RWPE2 (cell line): ENCODE data around the gene RPS16.

Source experiments
- ATAC-seq: fragments of 200-7000 bp; cut with Tn5 transposase; 3 replicates; pipeline ENCODE4 v1.9.1; 2021; ENCODE audit warnings: low read depth
- DNase-seq: peaks from one replicate; pipeline ENCODE4 v3.0.0-alpha.2; 2020; ENCODE audit warnings: low spot score
- H3K27ac ChIP-seq: fragments of 450-650 bp; 2 replicates; pipeline ENCODE4 v1.5.1; 2017; ENCODE audit warnings: mild to moderate bottlenecking; ENCODE audit not compliant: poor library complexity, severe bottlenecking
- H3K27me3 ChIP-seq: fragments of 250-450 bp; sonication (Bioruptor Pico); 2 replicates; pipeline ENCODE4 v1.5.1; 2021; ENCODE audit warnings: mild to moderate bottlenecking, moderate library complexity; ENCODE audit not compliant: insufficient read depth, poor library complexity, severe bottlenecking
- H3K36me3 ChIP-seq: fragments of 250-450 bp; sonication (Bioruptor Pico); 2 replicates; pipeline ENCODE4 v1.5.1; 2020; ENCODE audit warnings: low read depth, mild to moderate bottlenecking, moderate library complexity
- H3K4me1 ChIP-seq: fragments of 250-450 bp; sonication (Bioruptor Pico); 2 replicates; pipeline ENCODE4 v1.5.1; 2021; ENCODE audit warnings: mild to moderate bottlenecking, moderate library complexity; ENCODE audit not compliant: insufficient read depth, poor library complexity, severe bottlenecking
- H3K4me3 ChIP-seq: fragments of 250-450 bp; sonication (Bioruptor Pico); 2 replicates; pipeline ENCODE4 v1.5.1; 2021; ENCODE audit warnings: mild to moderate bottlenecking, moderate library complexity; ENCODE audit not compliant: severe bottlenecking
- H3K9me3 ChIP-seq: fragments of 250-450 bp; sonication (Bioruptor Pico); 2 replicates; pipeline ENCODE4 v1.5.1; 2021; ENCODE audit warnings: mild to moderate bottlenecking, moderate library complexity; ENCODE audit not compliant: severe bottlenecking
- CTCF ChIP-seq: fragments of 450-650 bp; IDR thresholded peaks from one replicate; pipeline ENCODE4 v1.5.1; 2017; ENCODE audit warnings: mild to moderate bottlenecking, moderate library complexity; ENCODE audit not compliant: poor library complexity, severe bottlenecking

Gene RPS16

GRCh38 chr19:39427707-39428106 lies 8.0 kb downstream of the RPS16 start:
- Histone ChIP-seq H3K4me3 (no peak overlapping the region), H3K36me3 (peaks cover 17% of the 10 kb centered on the region), H3K4me1 (peaks cover 9% of the 10 kb centered on the region), H3K27me3 (no peaks in the 10 kb centered on the region), H3K27ac (no peak overlapping the region), H3K9me3 (no peaks in the 10 kb centered on the region)
- TF ChIP-seq CTCF: no peak
- ATAC-seq (no peak), DNase-seq (no peak)

GRCh38 chr19:39426170-39426569 lies 9.6 kb downstream of the RPS16 start:
- no peak for DNase-seq
- TF ChIP-seq CTCF: no peak
- no peak for ATAC-seq
- no peak overlapping the region for H3K27ac ChIP-seq
- H3K4me1 ChIP-seq: peaks cover 6% of the 10 kb centered on the region
- H3K9me3 ChIP-seq: no peaks in the 10 kb centered on the region
- H3K27me3 ChIP-seq: no peaks in the 10 kb centered on the region
- H3K36me3 ChIP-seq: peaks cover 22% of the 10 kb centered on the region
- H3K4me3 ChIP-seq: no peak overlapping the region

- ATAC-seq: no peak
- Histone ChIP-seq H3K36me3 (peaks cover 22% of the 10 kb centered on the region), H3K27me3 (no peaks in the 10 kb centered on the region)
Observed at GRCh38 chr19:39425744-39426143, 10.0 kb downstream of the RPS16 start.

GRCh38 chr19:39424934-39425333 lies 10.8 kb downstream of the RPS16 start:
- no peaks in the 10 kb centered on the region for H3K27me3 ChIP-seq
- no peak overlapping the region for H3K4me3 ChIP-seq
- H3K9me3 ChIP-seq: no peaks in the 10 kb centered on the region
- H3K4me1 ChIP-seq: no peaks in the 10 kb centered on the region
- H3K27ac ChIP-seq: no peak overlapping the region
- no peak for ATAC-seq
- peaks cover 30% of the 10 kb centered on the region for H3K36me3 ChIP-seq
- TF ChIP-seq CTCF: no peak
- DNase-seq: no peak

More at GRCh38 chr19:39425744-39426143, 10.0 kb downstream of the RPS16 start:
- Histone ChIP-seq H3K9me3 (no peaks in the 10 kb centered on the region), H3K27ac (no peak overlapping the region), H3K4me1 (peaks cover 3% of the 10 kb centered on the region), H3K4me3 (no peak overlapping the region)
- TF ChIP-seq CTCF: no peak
- DNase-seq: no peak

- Histone ChIP-seq H3K27ac (no peak overlapping the region), H3K27me3 (no peaks in the 10 kb centered on the region), H3K9me3 (no peaks in the 10 kb centered on the region), H3K4me1 (no peaks in the 10 kb centered on the region), H3K4me3 (no peak overlapping the region), H3K36me3 (peaks cover 44% of the 10 kb centered on the region)
- DNase-seq (no peak), ATAC-seq (no peak)
- TF ChIP-seq CTCF: no peak
Observed at GRCh38 chr19:39423258-39424086, 12.3 kb downstream of the RPS16 start.
